Gastrocnemius medialis (tissue), 4 donors: Measurements from ENCODE around the gene CCND1. TPM values are rescaled to one million over a fixed set of nuclear protein-coding genes. Genes with fewer than 3 reads are reported as not detected.

Experiments
- ATAC-seq, 2 donors: fragments of 150-250 bp; one replicate each; pipeline ENCODE4 v1.9.1; 2016
- DNase-seq, 2 donors: peaks; one replicate each; pipeline ENCODE4 v3.0.0-alpha.2; 2019
- H3K27ac ChIP-seq, 4 donors: fragments of 200-600 bp; sonication (generic); 1 replicate in 1 of 4; 2 replicates in 3 of 4; pipeline ENCODE4 v1.5.1; 2016 to 2018; ENCODE audit warnings: mild to moderate bottlenecking in 2 of 4, moderate library complexity in 1 of 4
- H3K27me3 ChIP-seq, 3 donors: fragments of 200-600 bp; sonication (generic) in 2 of 3; 1 replicate in 1 of 3; 2 replicates in 2 of 3; pipeline versions ENCODE4 v1.5.1 to v1.6.0; 2016 to 2019; ENCODE audit warnings: mild to moderate bottlenecking in 1 of 3, moderate library complexity in 1 of 3
- H3K36me3 ChIP-seq, 2 donors: fragments of 200-600 bp; sonication (generic) in 1 of 2; one replicate each; pipeline ENCODE4 v1.5.1; 2017 to 2018
- H3K4me1 ChIP-seq, 2 donors: fragments of 200-600 bp; sonication (generic) in 1 of 2; one replicate each; pipeline ENCODE4 v1.5.1; 2016 to 2017; ENCODE audit warnings: mild to moderate bottlenecking in 2 of 2
- H3K4me3 ChIP-seq, 4 donors: fragments of 200-600 bp; sonication (generic) in 3 of 4; 1 replicate in 1 of 4; 2 replicates in 3 of 4; pipeline ENCODE4 v1.5.1; 2016 to 2019; ENCODE audit warnings: mild to moderate bottlenecking in 2 of 4
- H3K9me3 ChIP-seq, 3 donors: fragments of 200-600 bp; sonication (generic) in 2 of 3; 1 replicate in 1 of 3; 2 replicates in 2 of 3; pipeline ENCODE4 v1.5.1; 2016 to 2019
- POLR2A ChIP-seq, 2 donors: fragments of 450-650 bp; IDR thresholded peaks; one replicate each; pipeline ENCODE4 v1.6.1; 2017; ENCODE audit warnings: antibody characterized with exemption in 2 of 2, mild to moderate bottlenecking in 2 of 2, moderate library complexity in 2 of 2
- in situ Hi-C, 4 donors: fragments of 200-750 bp; cut with MboI; loops; one replicate each; pipeline versions ENCODE4 v1.15.0 to v1.8.0; 2017; ENCODE audit warnings: low sequenced_read_pairs in 4 of 4
- intact Hi-C: fragments of 100-400 bp; cut with DNase I; formaldehyde crosslinking; loops from one replicate; pipeline ENCODE4 v1.15.1; 2023; ENCODE audit warnings: low total_unique reads
- total RNA-seq, 4 donors: library from RNA; depleted of rRNA; stranded (reverse); fragments of >200 nt; gene quantifications; one replicate each; pipeline versions ENCODE4 v1.1.0 to v1.2.3, GENCODE V29; 2016
- TF ChIP-seq, protein P1 (sequence below), 5 experiments: fragments of 450-650 bp in 3 of 5; fragments of 200-600 bp in 2 of 5; sonication (generic) in 2 of 5; IDR thresholded peaks in 4 of 5; conservative IDR thresholded peaks in 1 of 5; 1 replicate in 4 of 5; 2 replicates in 1 of 5; pipeline ENCODE4 v1.5.1; 2016 to 2019; ENCODE audit warnings: antibody characterized with exemption in 5 of 5, mild to moderate bottlenecking in 3 of 5, moderate library complexity in 3 of 5

CCND1 gene
- total RNA-seq, 4 donors from 2014 or later: 1.3 to 4.6 (median 3.2) TPM

DNA sequence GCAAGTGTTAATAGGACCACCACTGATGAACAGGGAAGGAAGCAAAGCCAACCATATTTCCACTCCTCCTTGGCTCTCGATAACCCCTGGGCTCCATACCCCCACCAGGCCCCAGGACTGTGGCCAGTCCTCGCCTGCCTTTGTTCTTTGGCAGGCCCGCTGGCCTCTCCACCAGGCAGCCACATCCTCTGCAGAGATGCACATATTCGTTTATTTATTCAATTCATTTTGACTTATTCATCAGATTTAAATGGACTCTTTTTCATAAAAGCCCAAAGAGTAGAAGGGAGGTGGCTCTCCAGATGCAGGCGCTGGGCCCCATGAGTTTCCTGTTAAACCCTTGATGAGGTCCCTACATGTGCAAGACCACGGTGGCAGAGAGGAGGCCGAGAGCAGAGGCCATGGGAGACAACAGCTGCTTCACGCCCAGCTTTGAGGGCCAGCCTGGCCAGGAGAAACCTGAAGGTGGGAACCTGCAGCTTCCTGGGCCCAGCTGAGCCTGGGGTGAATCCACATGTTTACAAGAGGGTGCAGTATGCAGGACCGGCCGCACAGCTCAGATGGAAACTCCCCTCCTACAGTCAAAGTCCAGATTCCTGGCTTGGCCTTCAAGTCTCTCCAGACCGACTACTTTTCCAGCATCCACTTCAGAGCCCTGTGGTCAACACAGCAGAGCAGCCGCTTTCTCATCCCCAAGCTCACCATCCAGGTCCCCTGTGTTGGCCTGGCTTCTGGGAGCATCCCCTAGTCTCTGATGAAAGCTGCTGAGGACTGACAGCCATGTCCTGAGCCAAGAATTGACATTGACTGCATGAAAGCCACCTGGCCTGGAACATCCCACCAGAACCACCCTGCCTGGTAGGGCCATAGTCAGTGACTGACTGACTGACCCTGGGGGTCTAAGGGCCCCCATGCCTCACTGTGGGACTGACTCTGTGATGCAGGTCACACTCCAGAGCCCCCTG lies 39.7 kb upstream of the CCND1 start:
- in situ Hi-C loops (loop anchor here in 1 of 4 donors (25.0 kb wide), 1 partner anchor 489 kb away; no protein-coding TSS in a partner anchor), intact Hi-C loops (no loop called here)
- peaks cover 6 to 12% (median 11%) of the 10 kb centered on the region in 3 donors for H3K27me3 ChIP-seq
- H3K27ac ChIP-seq: no peak overlapping the region
- DNase-seq (no peak), ATAC-seq (no peak)
- no peak for TF ChIP-seq POLR2A (IDR thresholded peaks at IDR 0.05)
- TF ChIP-seq, protein P1, sequence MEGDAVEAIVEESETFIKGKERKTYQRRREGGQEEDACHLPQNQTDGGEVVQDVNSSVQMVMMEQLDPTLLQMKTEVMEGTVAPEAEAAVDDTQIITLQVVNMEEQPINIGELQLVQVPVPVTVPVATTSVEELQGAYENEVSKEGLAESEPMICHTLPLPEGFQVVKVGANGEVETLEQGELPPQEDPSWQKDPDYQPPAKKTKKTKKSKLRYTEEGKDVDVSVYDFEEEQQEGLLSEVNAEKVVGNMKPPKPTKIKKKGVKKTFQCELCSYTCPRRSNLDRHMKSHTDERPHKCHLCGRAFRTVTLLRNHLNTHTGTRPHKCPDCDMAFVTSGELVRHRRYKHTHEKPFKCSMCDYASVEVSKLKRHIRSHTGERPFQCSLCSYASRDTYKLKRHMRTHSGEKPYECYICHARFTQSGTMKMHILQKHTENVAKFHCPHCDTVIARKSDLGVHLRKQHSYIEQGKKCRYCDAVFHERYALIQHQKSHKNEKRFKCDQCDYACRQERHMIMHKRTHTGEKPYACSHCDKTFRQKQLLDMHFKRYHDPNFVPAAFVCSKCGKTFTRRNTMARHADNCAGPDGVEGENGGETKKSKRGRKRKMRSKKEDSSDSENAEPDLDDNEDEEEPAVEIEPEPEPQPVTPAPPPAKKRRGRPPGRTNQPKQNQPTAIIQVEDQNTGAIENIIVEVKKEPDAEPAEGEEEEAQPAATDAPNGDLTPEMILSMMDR (IDR thresholded peaks at IDR 0.05 in 4 of 5, conservative IDR thresholded peaks at IDR 0.05 in 1 of 5): no peak
- H3K4me3 ChIP-seq: no peak overlapping the region
- no peaks in the 10 kb centered on the region for H3K9me3 ChIP-seq
- H3K4me1 ChIP-seq: no peaks in the 10 kb centered on the region
- no peaks in the 10 kb centered on the region for H3K36me3 ChIP-seq

DNA sequence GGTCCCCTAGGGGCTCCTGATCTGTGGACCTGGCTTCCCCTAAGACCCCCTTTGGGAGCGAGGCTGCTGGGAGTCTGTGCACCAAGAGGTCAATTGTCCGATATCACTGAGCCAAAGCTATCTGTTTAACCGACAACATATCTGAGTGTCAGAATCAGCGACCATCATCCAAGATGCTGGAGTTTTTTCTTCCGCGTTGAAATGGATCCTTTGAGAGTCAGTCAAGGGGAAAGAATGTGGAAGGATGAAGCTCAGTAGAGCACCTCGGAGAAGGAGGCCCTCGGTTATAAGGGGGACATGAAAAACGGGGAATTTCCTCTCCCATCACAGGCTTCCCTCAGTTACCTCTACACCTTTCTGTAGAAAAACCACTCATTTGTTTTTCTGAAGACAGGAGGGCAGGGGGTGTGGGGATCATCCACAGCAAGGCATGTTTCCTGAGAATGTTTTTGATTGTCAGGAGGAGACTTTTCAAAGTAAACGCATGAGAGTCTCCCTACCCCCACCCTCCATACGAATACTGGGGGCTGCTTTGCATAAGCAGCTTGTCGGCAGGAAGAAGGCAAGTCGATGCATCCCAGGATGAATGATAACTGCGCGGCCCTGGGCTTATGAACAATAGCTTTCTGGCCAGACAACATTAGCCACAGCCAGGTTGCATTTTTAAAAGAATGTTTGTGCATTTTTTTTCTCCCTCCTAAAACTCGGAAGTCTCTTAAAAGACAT lies 37.7 kb upstream of the CCND1 start:
- Histone ChIP-seq H3K36me3 (no peaks in the 10 kb centered on the region), H3K27ac (no peak overlapping the region), H3K9me3 (no peaks in the 10 kb centered on the region), H3K4me1 (no peaks in the 10 kb centered on the region), H3K4me3 (no peak overlapping the region), H3K27me3 (peaks cover 6 to 15% (median 11%) of the 10 kb centered on the region in 3 donors)
- ATAC-seq (no peak), DNase-seq (no peak)
- intact Hi-C loops: no loop called here
- TF ChIP-seq, protein P1 (IDR thresholded peaks at IDR 0.05 in 4 of 5, conservative IDR thresholded peaks at IDR 0.05 in 1 of 5): no peak
- TF ChIP-seq POLR2A (IDR thresholded peaks at IDR 0.05): no peak
- in situ Hi-C loops: loop anchor here in 1 of 4 donors (25.0 kb wide), 1 partner anchor 491 kb away; no protein-coding TSS in a partner anchor

DNA sequence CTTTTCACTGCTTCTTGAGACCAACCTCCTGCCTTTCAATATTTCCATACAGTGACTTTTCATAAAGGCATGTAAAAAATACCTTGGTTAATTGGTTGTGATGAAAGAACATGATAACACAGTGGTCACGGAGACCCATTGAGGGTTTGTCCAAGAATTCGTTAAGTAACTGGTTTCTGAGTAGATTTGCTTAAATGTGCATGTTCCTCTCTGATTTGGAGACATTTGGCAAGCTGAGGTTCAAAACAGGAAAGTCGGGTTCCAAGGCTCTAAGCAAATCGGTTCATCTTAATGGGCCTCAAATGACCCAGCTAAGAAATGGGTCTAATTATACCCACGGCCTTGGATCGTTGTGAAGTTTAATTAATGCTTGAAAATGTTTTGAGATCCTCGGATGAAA lies 36.9 kb upstream of the CCND1 start:
- Histone ChIP-seq H3K27ac (no peak overlapping the region), H3K4me1 (no peaks in the 10 kb centered on the region), H3K27me3 (peaks cover 9 to 15% (median 11%) of the 10 kb centered on the region in 3 donors), H3K4me3 (no peak overlapping the region), H3K9me3 (no peaks in the 10 kb centered on the region), H3K36me3 (no peaks in the 10 kb centered on the region)
- no peak for DNase-seq
- TF ChIP-seq POLR2A (IDR thresholded peaks at IDR 0.05): no peak
- TF ChIP-seq, protein P1 (IDR thresholded peaks at IDR 0.05 in 4 of 5, conservative IDR thresholded peaks at IDR 0.05 in 1 of 5): no peak
- intact Hi-C loops (no loop called here), in situ Hi-C loops (loop anchor here in 1 of 4 donors (25.0 kb wide), 1 partner anchor 492 kb away; no protein-coding TSS in a partner anchor)
- no peak for ATAC-seq

DNA sequence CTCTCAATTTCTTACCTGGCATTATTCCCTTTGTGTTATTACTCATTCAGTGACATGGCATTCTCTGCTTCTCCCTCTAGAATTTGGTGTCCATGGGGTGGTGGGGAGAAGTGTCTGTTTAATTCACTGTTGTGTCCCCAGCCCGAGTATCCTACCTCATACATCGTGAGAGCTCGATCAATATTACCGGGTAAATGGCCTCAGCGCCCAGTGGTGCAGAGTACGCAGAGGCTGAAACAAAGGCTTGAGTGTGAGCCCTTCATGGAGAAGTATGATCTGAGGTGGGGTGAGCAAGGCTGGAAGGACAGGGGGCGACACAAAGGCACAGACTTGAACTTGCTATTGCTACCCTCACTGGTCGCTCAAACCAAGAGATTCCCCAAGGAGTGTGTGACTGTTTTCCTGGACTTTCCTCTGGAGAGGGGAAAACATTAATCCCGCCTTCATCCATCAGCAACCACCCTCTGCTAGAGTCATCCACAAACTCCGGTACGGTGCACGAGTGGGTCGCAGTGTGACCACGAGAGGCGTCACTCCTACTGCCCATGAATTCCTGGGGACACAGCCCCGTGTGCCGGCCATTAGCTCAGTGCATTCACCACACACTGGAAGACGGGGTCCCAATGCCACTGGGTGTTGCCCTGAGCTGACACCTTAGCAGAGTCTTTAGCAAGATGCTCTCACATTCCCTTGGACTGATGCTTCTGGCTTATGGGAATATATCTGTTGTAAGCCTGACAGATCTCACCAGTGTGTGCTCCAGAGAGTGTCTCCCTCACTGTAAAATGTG lies 35.0 kb upstream of the CCND1 start:
- Histone ChIP-seq H3K36me3 (no peaks in the 10 kb centered on the region), H3K27ac (no peak overlapping the region), H3K9me3 (no peaks in the 10 kb centered on the region), H3K4me3 (no peak overlapping the region), H3K27me3 (peaks cover 9 to 15% (median 11%) of the 10 kb centered on the region in 3 donors), H3K4me1 (no peaks in the 10 kb centered on the region)
- DNase-seq (no peak), ATAC-seq (no peak)
- in situ Hi-C loops (loop anchor here in 1 of 4 donors (25.0 kb wide), 1 partner anchor 494 kb away; no protein-coding TSS in a partner anchor), intact Hi-C loops (no loop called here)
- no peak for TF ChIP-seq POLR2A (IDR thresholded peaks at IDR 0.05)
- TF ChIP-seq, protein P1 (IDR thresholded peaks at IDR 0.05 in 4 of 5, conservative IDR thresholded peaks at IDR 0.05 in 1 of 5): no peak
